ENCODE data around the gene SIPA1L3.

GRCh38 chr19:38122402-38123093 is 215.5 kb downstream of the SIPA1L3 start:
- TF ChIP-seq MAX (IDR thresholded peaks at IDR 0.05; ENCODE audit: low read depth, low read length) (no peak), NKRF (conservative IDR thresholded peaks at IDR 0.05) (no peak), ZNF24 (IDR thresholded peaks at IDR 0.05) (no peak), POLR2A (IDR thresholded peaks at IDR 0.05; ENCODE audit: low read depth, low read length) (0 out of 2 replicates have a peak, but pooled peaks have one; percentile 42), CTCF (IDR thresholded peaks at IDR 0.05 in 2 of 3, conservative IDR thresholded peaks at IDR 0.05 in 1 of 3; ENCODE audit: control insufficient read depth in 2 of 3, extremely low read depth in 1 of 3, insufficient read depth in 1 of 3, low read depth in 3 of 3, low read length in 3 of 3) (no peak), NBN (IDR thresholded peaks at IDR 0.05) (no peak), ZNF384 (IDR thresholded peaks at IDR 0.05; ENCODE audit: borderline replicate concordance, low read depth, low read length) (no peak), SUZ12 (IDR thresholded peaks at IDR 0.05; ENCODE audit: unreplicated experiment) (no peak), TAF1 (IDR thresholded peaks at IDR 0.05; ENCODE audit: borderline replicate concordance, low read depth, low read length) (no peak), ZNF687 (IDR thresholded peaks at IDR 0.05) (no peak), GABPA (IDR thresholded peaks at IDR 0.05; ENCODE audit: low read depth) (no peak), GATAD2B (conservative IDR thresholded peaks at IDR 0.05; ENCODE audit: low read depth) (no peak), CHD4 (IDR thresholded peaks at IDR 0.05) (no peak)

All from GM12878 (cell line).